GM18951 (cell line): ENCODE results near the gene LIF.

Experiments used
- POLR2A ChIP-seq: IDR thresholded peaks from 4 replicates; pipeline ENCODE4 v1.6.1; 2011; ENCODE audit warnings: mild to moderate bottlenecking; ENCODE audit not compliant: insufficient read length, insufficient read depth; ENCODE audit errors: extremely low read depth
- in situ Hi-C: fragments of 300-500 bp; cut with MboI; formaldehyde crosslinking; loops from one replicate; pipeline ENCODE4 v1.12.0; 2022; ENCODE audit warnings: low sequenced_read_pairs, mixed read lengths, inconsistent platforms; ENCODE audit not compliant: unreplicated experiment

The LIF gene

GRCh38 chr22:30252411-30253204 lies 6.0 kb upstream of the LIF start:
- no peak for TF ChIP-seq POLR2A
- in situ Hi-C loops = no loop called here

DNA sequence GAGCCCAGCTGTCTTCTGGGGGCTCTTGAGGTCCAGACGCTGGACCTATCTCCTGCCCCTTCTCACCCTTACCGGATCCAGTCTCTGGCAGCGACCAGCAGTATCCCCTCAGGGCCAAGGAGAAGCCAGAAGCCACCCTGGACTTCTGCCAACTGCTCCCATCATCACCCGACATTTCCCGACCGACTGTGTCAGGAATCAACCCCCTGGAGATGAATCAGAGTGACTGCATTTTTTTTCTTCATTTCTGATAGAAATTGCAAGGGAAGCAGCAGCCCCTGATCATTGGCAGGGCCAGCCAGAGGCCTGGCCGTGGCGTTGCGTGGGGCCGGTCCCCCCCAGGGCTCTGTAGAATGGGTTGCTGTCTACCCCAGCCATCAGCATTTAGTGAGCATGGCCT lies 5.2 kb upstream of the LIF start:
- in situ Hi-C loops = no loop called here
- no peak for TF ChIP-seq POLR2A

DNA sequence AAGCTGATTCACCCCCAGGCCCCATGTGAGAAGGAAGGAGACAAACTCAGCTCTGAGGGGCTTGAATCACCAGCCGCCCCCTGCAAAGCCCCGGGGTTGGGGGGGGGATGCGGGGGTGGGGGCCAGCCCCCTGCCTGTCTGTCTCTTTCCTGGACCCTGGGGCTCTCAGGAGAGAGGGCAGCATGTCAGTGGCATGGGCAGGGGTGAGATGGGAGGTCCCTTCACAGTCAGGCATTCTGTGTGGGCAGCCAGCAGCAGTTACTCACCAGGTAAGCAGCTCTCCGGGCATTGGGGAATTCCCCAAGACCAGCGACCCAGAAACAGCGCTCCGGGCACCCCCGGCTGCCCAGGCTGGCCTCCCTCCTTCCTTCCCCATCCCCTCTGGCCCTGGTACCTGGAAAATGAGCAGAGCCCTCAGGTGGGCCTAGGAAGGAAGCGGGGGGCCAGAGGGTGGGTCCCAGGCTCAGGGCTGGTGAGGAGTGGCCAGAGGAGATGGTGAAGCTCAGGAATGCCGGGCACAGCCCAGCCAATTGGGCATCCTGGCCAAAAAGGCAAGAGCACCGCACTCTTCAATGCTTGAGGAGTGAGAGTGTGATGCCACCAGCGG lies 4.2 kb upstream of the LIF start:
- no peak for TF ChIP-seq POLR2A
- in situ Hi-C loops = no loop called here

GRCh38 chr22:30250039-30250565 lies 3.5 kb upstream of the LIF start:
- no peak for TF ChIP-seq POLR2A
- in situ Hi-C loops = no loop called here

DNA sequence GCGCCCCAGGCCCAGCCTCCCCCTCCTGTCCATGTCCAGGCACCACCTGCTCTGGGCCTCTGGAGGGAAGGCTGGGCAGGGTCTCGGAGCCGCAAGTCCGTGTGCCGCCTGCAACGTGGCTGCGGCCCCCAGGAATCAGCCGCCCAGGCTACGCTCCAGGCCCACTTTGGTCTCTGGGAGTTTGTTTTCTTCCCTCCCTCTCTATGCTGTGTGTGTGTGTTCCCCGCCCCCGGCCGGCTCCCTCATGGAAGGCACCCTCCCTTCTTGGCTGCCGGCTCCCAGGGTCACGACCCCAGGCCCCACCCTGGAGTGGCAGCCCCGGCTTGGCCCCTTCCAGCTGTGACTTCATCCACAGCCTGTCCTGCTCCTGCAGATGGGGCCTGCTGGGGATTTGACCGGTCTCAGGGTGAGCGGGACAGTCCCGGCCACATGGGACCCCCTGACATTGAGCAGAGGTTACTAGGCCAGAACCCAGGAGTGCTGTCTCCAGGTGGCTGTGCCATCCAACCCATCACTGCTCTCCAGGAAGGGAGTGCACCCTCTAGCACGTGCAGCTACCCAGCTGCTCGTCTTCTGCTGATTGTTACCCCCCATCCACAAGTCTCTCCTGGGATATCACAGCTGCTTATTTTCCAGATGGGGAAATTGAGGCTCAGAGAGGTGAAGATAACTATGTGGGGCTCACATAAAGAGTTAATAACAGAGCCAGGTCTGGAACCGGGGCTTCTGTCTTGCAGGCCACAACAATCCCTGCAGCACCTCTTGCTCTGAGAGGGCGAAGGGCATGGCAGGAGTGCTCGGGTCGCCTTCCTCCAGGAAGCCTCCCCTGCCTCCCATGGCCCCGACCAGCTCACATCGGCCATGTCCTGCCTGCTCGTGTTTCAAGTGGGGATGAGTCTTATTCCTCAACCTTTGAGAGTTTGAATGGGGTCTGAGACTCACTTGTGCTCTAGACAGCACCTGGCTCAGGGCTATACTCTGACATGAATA lies 2.8 kb upstream of the LIF start:
- TF ChIP-seq POLR2A = no peak
- in situ Hi-C loops = loop anchor here (25.0 kb wide), 1 partner anchor 137 kb away; no protein-coding TSS in a partner anchor

- in situ Hi-C loops = loop anchor here (25.0 kb wide), 1 partner anchor 136 kb away; no protein-coding TSS in a partner anchor
- no peak for TF ChIP-seq POLR2A
These were observed 1.9 kb upstream of the LIF start for GRCh38 chr22:30248484-30248883.

GRCh38 chr22:30247974-30248373 lies 1.4 kb upstream of the LIF start:
- no peak for TF ChIP-seq POLR2A
- in situ Hi-C loops = loop anchor here (25.0 kb wide), 1 partner anchor 136 kb away; no protein-coding TSS in a partner anchor

DNA sequence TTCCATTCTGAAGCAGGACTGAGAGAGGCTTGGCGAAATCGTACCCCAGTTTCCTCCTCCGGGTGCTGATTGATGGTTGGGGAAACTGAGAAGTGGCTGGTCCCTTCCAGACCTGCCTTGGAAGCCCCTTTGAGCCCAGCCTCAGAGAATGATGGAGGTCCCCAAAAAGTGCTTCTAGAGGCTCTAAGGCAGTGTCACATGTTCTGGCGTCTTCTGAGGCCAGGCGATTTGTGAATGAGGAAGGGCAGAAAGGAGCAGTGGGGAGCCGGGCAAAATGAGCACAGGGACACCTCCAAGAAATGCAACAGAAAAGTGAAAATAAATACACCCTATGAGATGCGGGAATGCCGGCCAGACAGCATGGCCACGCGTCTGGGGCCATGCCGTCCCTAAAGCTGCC lies 1.0 kb upstream of the LIF start:
- TF ChIP-seq POLR2A = no peak
- in situ Hi-C loops = loop anchor here (25.0 kb wide), 1 partner anchor 135 kb away; no protein-coding TSS in a partner anchor

GRCh38 chr22:30246814-30247376 lies 336 bp upstream of the LIF start:
- TF ChIP-seq POLR2A = no peak
- in situ Hi-C loops = loop anchor here (25.0 kb wide), 1 partner anchor 135 kb away; no protein-coding TSS in a partner anchor

- in situ Hi-C loops = loop anchor here (25.0 kb wide), 1 partner anchor 133 kb away; no protein-coding TSS in a partner anchor
- no peak for TF ChIP-seq POLR2A
These were observed 1.2 kb downstream of the LIF start for GRCh38 chr22:30245181-30245984.

- in situ Hi-C loops = loop anchor here (25.0 kb wide), 1 partner anchor 132 kb away; no protein-coding TSS in a partner anchor
- TF ChIP-seq POLR2A = no peak
These were observed 1.9 kb downstream of the LIF start for GRCh38 chr22:30244641-30245040.
